Stimulated activated CD4-positive, alpha-beta T cell treated with anti-CD3 and anti-CD28 coated beads, Interleukin-2, amount 100 ng/mL, for 4 hours (primary cell): Measurements from ENCODE around the gene POLA1.

Experiments
- DNase-seq: peaks from one replicate; pipeline ENCODE4 v3.0.0-alpha.2; 2020; ENCODE audit warnings: low read depth

POLA1 gene

GRCh38 chrX:25007059-25008053 lies 313.6 kb downstream of the POLA1 start:
- no peak for DNase-seq

DNA sequence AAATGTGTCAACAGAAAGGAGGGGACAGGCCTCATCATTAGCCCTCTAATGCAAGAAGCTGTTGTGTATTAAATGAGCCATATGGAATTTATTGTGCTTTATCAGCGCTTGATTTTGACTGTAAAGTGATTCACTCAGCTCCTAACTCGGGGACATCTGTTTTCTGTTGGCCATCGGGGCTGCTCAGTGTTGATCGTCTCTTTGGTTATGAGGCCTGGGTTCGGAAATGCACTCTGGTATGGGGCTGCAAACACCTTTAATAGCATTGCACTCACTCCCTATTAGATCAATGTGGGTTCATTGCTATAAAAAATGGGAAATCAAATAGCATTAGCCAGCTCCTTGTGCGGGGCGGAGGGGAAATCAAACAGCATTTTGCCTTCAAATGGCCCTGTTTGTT lies 315.7 kb downstream of the POLA1 start:
- no peak for DNase-seq

- no peak for DNase-seq
Measured at GRCh38 chrX:25010784-25011588, 317.3 kb downstream of the POLA1 start.

DNA sequence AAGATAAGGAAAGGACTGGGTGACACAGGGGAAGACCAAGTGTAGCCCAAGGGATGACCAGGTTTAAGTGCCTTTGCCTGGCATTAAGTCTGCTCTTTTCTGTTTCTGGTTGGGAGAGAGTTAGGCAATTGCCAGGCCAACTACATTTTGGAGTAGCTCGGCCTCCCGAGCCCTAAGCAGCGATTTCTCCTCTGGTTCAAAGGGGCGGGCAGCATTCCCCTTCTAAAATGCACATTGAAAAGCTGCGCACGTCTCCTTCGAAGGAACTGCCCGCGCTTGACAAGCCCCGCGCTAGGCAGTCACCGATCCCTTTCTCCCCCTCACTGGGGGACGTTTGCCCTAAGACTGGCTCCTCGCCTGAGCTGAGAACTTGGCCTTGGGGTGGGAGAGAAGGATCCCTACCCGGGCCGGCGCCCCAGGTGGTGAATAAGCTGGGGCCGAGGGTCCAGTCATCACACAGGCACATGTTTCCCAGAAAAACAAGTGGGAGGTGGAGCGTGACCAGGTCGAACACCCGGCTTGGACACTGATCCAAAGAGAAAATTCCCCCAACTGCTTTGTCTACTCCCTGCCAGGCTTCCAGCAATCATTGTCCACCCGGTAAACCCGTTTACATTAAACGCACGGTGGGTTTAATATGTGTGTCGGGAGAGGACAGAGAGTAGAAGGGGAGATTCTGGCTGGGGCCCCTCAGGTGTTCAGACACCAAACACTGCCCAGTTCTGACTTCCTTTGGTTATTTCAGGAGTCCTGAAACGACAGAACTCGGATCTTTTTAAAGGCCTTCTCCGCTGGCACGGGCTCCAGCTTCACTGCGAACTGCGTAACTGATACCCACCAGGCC lies 318.1 kb downstream of the POLA1 start:
- DNase-seq = no peak

GRCh38 chrX:25012433-25012735 lies 318.7 kb downstream of the POLA1 start:
- DNase-seq = no peak

GRCh38 chrX:25012793-25013631 lies 319.3 kb downstream of the POLA1 start:
- DNase-seq = no peak

- DNase-seq = no peak
Measured at GRCh38 chrX:25013632-25014365, 320.1 kb downstream of the POLA1 start.

- no peak for DNase-seq
Measured at GRCh38 chrX:25014366-25014838, 320.7 kb downstream of the POLA1 start.

- DNase-seq = no peak
Measured at GRCh38 chrX:25015486-25016360, 322.0 kb downstream of the POLA1 start, which contains the start of gene ARX. Gene ARX (minus strand): TSS chrX:25015965. CDS start chrX:25015737, 228 bp downstream.

DNA sequence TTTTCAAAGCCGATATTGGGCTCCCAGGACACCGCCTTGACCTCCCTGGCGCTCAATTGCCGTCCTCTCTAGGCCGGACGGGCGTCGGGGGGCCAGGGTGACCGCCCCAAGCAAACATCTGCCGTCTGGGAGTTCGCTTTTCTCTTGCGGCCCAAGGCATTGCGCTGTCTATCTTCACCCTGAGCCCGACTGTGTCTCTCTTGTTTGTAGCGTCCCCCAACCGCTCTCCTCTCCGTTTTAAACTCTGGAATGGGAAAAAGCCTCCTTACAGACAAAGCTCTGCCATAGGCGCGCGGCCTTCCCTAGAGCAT lies 322.6 kb downstream of the POLA1 start:
- DNase-seq = no peak

DNA sequence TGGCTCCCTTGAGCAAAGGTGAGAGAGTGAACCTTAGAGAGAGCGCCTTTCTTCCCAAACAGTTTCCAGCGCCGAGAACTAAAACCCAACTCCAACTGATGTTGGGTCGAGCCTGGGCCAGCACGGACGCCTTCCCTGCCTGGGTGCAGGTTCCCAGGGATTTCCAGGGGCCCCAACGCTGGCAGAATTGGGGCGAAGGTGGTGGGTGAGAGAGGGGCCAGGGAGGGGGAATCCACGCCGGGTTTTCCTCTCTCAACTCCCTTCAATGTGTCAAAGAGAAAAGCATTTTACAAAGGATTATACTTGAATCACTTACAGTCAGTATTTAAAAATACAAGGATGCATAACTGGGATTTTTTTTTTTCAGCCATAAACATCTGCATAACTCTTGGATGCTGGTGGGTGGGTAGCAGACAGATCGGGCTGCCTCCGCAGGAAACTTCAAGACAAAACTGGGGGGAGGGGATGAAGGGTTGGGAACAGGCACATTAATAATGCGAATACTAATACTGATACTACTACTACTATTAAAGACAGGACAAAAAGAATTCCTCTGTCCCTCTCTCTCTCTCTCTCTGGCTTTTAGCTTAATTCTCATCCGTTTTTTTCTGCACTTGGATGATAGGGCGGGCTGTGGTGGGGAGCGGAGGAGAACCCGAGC lies 323.4 kb downstream of the POLA1 start:
- DNase-seq = no peak

- no peak for DNase-seq
Measured at GRCh38 chrX:25017667-25018247, 324.0 kb downstream of the POLA1 start.

GRCh38 chrX:25018682-25019081 lies 325.0 kb downstream of the POLA1 start:
- DNase-seq = no peak

- DNase-seq = no peak
Measured at GRCh38 chrX:25019707-25020390, 326.1 kb downstream of the POLA1 start.

GRCh38 chrX:25020391-25020904 lies 326.7 kb downstream of the POLA1 start:
- no peak for DNase-seq

DNA sequence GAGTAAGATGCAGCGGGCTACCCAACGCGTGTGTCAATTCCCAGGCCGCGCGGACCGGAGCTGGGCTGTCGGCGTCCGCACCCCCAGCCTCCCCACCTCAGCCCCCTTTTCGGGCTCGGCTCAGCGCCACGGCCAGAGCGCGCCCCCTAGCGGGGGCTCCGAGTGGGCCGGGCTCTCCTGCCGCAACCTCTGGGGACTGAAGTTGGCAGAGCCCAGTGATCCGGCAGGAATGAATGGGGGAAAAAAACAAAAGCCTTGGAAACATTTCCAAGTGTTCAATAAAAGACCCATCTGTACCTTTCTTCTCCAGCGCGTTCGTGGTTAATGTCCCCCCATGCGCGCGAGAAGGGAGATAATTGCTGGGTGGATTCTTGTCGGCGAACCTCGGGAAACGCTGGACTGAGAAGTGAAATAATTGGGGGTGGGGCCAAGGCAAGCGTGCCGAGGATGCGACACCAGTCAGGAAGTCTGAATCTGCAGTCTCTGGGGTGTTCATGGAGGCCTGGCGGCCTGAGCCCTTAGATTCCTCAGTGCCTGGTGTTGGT lies 327.3 kb downstream of the POLA1 start:
- peak; percentile 3 for DNase-seq
